GM12872 (cell line): ENCODE data around the gene OTUD1.

Experiments used
- CTCF ChIP-seq: IDR thresholded peaks from 3 replicates; pipeline ENCODE4 v1.5.1; 2011; ENCODE audit warnings: low read depth, mild to moderate bottlenecking, low read length, moderate library complexity; ENCODE audit not compliant: insufficient read depth

The OTUD1 gene

GRCh38 chr10:23413629-23414089 lies 25.2 kb upstream of the OTUD1 start:
- TF ChIP-seq CTCF, result no peak

- TF ChIP-seq CTCF, result no peak
Observed at GRCh38 chr10:23414658-23415057, 24.2 kb upstream of the OTUD1 start.

- no peak for TF ChIP-seq CTCF
Observed at GRCh38 chr10:23417254-23417653, 21.6 kb upstream of the OTUD1 start.

- TF ChIP-seq CTCF, result no peak
Observed at GRCh38 chr10:23418051-23418681, 20.7 kb upstream of the OTUD1 start.

GRCh38 chr10:23419201-23419600 lies 19.7 kb upstream of the OTUD1 start:
- TF ChIP-seq CTCF, result no peak

- TF ChIP-seq CTCF, result no peak
Observed at GRCh38 chr10:23419655-23420329, 19.1 kb upstream of the OTUD1 start.

GRCh38 chr10:23421397-23421796 lies 17.5 kb upstream of the OTUD1 start:
- no peak for TF ChIP-seq CTCF
